Measurements from ENCODE around the gene SLC33A1. TPM values are rescaled to one million over a fixed set of nuclear protein-coding genes. Genes with fewer than 3 reads are reported as not detected.

SLC33A1 gene
- total RNA-seq, 1 donor = 30.3 TPM

DNA sequence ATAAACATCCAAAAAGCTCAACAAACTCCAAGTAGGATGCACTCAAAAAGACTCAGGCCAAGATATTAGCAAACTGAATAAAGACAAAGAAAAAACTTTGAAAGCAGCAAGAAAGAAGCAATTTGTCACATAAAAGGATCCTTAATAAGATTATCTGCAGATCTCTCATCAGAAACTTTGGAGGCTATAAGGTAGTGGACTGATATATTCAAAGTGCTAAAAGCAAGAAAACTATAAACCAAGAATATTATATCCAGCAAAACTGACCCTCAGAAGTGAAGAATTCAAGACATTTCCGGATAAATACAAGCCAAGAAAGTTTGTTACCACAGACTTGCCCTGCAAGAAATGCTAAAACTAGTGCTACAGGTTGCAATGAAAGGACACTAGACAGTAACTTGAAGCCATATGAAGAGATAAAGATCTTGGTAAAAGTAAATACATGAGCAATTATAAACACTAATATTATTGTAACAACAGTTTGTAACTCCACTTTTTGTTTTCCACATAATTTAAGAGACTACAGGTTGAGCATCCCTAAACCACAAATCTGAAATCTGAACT, 71.8 kb downstream of the SLC33A1 start:
- no peak overlapping the region for H3K4me3 ChIP-seq (ENCODE audit: low read length)
- H3K9me3 ChIP-seq (ENCODE audit: low read depth, low read length) = peaks cover 9% of the 10 kb centered on the region
- peaks cover 4% of the 10 kb centered on the region for H3K4me1 ChIP-seq (ENCODE audit: insufficient read depth, low read length)
- H3K27me3 ChIP-seq (ENCODE audit: insufficient read depth, low read length) = no peaks in the 10 kb centered on the region

- H3K4me1 ChIP-seq (ENCODE audit: insufficient read depth, low read length) = no peaks in the 10 kb centered on the region
- H3K4me3 ChIP-seq (ENCODE audit: low read length) = no peak overlapping the region
- H3K9me3 ChIP-seq (ENCODE audit: low read depth, low read length) = peaks cover 9% of the 10 kb centered on the region
- H3K27me3 ChIP-seq (ENCODE audit: insufficient read depth, low read length) = no peaks in the 10 kb centered on the region
These were observed 73.9 kb downstream of the SLC33A1 start for GRCh38 chr3:155780291-155780690.

GRCh38 chr3:155778462-155778861, 75.8 kb downstream of the SLC33A1 start:
- Histone ChIP-seq H3K9me3 (ENCODE audit: low read depth, low read length) (peaks cover 9% of the 10 kb centered on the region), H3K4me1 (ENCODE audit: insufficient read depth, low read length) (no peaks in the 10 kb centered on the region), H3K4me3 (ENCODE audit: low read length) (no peak overlapping the region), H3K27me3 (ENCODE audit: insufficient read depth, low read length) (no peaks in the 10 kb centered on the region)

GRCh38 chr3:155772801-155773200, 81.4 kb downstream of the SLC33A1 start:
- Histone ChIP-seq H3K27me3 (ENCODE audit: insufficient read depth, low read length) (no peaks in the 10 kb centered on the region), H3K4me3 (ENCODE audit: low read length) (no peak overlapping the region), H3K4me1 (ENCODE audit: insufficient read depth, low read length) (no peaks in the 10 kb centered on the region), H3K9me3 (ENCODE audit: low read depth, low read length) (no peaks in the 10 kb centered on the region)

DNA sequence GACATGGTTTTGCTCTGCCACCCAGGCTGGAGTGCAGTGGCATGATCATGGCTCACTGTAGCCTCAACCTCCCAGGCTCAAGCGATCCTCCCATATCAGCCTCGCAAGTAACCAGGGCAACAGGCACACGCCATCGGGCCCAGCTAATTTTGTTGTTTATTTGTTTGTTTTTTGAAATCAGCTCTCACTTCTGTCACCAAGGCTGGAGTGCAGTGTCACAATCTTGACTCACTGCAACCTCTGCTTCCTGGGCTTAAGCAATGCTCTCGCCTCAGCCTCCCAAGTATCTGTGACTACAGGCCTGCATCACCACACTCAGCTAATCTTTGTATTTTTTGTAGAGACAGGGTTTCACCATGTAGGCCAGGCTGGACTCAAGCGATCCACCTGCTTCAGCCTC, 83.1 kb downstream of the SLC33A1 start:
- H3K4me1 ChIP-seq (ENCODE audit: insufficient read depth, low read length) = no peaks in the 10 kb centered on the region
- no peaks in the 10 kb centered on the region for H3K27me3 ChIP-seq (ENCODE audit: insufficient read depth, low read length)
- H3K9me3 ChIP-seq (ENCODE audit: low read depth, low read length) = no peaks in the 10 kb centered on the region
- H3K4me3 ChIP-seq (ENCODE audit: low read length) = no peak overlapping the region

Other genes with a start within 250 kb of the SLC33A1 start
- 0.94 TPM for gene PLCH1, start 109.4 kb downstream of the SLC33A1 start, total RNA-seq
- gene C3orf33, start 48.1 kb downstream of the SLC33A1 start, total RNA-seq = 2.3 TPM
- 43.6 TPM for gene GMPS, start 16.2 kb upstream of the SLC33A1 start, total RNA-seq

Measured in mononuclear cell (primary cell).